ENCODE data around the gene HDAC1.
"Not testable (repeated sequence)": the region's sequence is repeated elsewhere in the genome, so short reads cannot be mapped to it uniquely, and the experiment has no call there.

The HDAC1 gene

DNA sequence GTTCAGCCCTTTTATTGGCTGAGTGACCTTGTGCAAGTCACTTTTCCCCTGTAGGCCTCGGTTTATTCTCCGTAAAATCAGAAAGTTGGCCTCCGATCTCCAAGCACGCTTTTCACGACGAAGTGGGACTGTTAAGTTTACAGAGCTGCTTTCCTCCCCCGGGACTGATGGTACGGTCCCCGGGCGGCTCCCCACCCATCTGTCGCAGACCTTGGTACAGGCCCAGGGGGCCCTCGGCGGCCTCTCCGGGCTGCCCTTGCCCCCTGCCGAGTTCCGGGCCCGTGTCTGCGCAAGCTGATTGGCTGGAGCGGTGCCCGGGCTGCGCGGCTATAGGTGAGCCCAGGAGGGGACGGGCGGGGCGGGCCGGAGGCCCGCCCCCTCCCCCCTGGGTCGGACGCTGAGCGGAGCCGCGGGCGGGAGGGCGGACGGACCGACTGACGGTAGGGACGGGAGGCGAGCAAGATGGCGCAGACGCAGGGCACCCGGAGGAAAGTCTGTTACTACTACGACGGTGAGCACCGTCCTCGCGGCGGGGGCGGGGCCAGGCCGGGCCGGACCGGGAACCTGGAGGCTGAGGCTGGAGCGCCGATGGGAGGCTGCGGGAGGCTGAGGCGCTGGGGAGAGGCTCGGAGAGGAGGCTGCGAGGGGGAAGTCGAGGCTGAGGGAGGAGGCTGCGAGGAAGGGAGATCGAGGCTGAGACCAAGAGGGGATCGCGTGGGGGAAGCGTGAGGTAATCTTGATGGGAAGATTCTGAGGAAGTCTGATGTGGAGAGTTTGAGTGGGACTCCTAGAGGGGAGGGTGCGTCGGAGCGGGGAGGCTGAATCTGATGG, at the start of gene HDAC1:
HDAC1 (plus strand) TSS at position 376 of the 831 bp plus-strand sequence; CDS start at position 463, 87 bp downstream.
- DNase-seq (ENCODE audit: low spot score), result peak; percentile 96

GRCh38 chr1:32242341-32242851, 49.5 kb upstream of the HDAC1 start:
- no peak for DNase-seq (ENCODE audit: low spot score)

DNA sequence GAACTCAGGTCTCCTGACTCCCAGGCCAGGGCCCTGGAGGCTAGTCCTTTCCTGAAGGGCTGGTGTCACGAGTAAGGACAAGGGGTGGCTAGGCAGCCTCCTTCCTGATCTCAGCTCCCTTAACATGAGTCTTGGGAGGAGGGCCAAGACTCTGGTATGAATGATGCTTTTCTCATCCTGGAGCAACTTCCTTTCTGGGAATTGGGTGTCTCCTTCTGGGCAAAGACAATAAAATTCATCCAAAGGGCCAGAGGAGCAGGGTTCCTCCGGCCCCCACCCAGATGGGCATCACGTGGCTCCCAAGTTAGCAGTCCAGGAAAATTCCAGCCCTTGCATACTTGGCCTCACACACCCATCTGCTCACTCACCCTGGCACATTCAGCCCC, 45.0 kb upstream of the HDAC1 start, which contains the start of gene FAM167B:
FAM167B (plus strand) TSS at position 335 of the 386 bp plus-strand sequence. CDS start 200 bp downstream, outside the sequence.
- no peak for DNase-seq (ENCODE audit: low spot score)

- no peak for DNase-seq (ENCODE audit: low spot score)
Measured at GRCh38 chr1:32247452-32247851, 44.4 kb upstream of the HDAC1 start.

DNA sequence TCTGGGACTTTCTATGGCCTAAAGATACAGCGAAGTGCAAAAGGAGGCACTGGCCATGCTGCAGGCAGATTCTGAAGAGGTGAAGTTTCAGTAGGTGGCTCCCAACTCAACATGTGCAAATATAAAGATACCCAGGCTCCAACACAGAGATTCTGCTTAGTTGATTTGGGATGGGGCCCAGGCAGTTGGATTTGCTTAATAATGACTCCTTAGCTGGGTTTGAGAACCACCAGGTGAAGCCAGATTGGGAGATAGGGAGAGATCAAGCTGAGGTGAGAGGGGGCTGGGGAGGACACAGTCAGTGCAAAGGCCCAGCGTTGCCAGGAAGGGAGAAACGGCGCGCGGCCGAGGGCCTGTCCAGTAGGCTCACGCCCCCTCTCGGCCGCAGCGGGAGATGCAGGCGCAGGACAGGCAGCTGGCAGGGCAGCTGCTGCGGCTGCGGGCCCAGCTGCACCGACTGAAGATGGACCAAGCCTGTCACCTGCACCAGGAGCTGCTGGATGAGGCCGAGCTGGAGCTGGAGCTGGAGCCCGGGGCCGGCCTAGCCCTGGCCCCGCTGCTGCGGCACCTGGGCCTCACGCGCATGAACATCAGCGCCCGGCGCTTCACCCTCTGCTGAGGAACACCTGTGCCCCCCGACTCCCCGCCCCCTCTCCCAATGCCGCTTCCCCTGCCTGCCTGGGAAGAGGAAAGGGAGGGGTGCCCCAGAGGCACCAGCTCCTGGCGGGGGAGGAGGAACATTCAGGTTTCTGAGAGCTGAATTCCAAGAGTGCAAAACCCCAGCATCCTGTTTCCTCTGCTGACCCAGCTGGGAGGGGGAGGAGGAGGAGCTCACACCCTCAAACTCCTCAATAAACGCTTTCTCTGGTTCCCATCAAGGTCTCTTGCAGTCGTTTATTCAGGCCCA, 43.6 kb upstream of the HDAC1 start:
- DNase-seq (ENCODE audit: low spot score), result peak; percentile 85

DNA sequence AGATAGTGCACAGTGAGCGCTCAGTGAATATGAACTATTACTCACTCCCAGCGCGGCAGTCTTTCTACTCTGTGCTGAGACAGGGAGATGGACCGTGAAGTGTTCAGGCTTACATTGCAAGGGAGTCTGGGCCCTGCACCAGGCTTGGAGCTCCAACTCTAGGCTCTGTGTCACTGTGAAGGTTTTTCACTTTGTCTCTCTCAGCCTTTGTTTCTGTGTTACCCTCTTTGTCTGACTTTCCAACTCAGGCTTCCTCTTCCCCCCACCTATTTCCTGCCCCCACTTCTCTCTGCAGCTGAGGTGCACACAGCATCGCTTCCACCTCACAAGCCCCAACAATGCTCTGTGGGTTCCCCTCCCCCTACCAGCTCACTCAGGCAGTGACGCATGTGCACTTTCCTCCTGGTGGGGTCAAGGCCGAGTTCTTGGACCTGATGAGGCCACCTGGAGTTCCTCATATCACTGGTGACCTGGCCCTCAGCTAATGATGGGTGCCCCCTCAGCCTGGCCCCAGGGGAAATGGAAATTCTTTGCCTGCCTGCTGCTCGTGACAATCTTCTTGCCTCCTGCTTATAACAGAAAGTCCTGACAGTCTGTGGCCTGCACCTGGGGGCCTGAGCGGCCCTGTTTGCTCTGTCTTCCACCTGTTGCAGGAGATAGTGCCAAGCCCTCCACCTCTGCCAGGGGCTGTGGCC, 41.9 kb upstream of the HDAC1 start:
- DNase-seq (ENCODE audit: low spot score), result no peak

DNA sequence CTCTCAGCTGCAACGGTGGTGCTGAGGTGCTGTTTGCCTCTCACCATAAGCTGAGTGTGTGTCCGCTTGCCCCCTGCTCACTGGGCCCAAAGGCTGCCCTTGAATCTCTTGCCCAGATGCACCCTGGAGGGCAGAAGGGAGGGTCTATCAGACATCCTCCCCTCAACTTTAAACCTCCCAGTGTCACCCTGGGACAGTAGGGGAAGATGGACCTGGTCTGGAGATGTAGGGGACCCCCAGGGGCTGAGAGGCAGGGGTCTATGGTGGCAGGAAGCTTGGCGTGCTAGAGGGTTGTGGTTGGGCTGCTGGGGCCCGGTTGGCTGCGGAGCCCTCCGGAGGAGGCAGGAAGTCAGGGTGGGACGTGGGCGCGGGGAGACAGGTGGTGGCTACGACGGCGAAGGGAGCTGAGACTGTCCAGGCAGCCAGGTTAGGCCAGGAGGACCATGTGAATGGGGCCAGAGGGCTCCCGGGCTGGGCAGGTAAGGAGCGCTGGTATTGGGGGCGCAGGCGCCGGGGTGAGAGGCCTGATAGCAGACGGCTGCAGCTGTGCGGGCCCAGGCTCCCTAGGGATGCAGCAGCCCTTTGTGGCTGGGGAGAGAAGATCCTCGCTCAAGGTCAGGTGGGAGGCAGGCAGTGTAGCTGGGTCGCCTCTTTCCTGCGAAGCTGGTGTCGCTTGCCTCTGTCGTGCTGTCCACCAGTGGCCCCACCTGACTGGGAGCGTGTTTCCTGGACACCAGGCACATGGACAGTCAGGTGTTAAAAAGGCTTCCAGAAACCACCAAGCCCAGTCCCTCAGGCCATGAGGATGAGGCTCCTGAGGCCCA, 40.8 kb upstream of the HDAC1 start, which contains the start of gene LCK:
LCK (plus strand) TSS at position 373 of the 824 bp plus-strand sequence. CDS start 23,065 bp downstream, outside the sequence.
- DNase-seq (ENCODE audit: low spot score), result no peak

DNA sequence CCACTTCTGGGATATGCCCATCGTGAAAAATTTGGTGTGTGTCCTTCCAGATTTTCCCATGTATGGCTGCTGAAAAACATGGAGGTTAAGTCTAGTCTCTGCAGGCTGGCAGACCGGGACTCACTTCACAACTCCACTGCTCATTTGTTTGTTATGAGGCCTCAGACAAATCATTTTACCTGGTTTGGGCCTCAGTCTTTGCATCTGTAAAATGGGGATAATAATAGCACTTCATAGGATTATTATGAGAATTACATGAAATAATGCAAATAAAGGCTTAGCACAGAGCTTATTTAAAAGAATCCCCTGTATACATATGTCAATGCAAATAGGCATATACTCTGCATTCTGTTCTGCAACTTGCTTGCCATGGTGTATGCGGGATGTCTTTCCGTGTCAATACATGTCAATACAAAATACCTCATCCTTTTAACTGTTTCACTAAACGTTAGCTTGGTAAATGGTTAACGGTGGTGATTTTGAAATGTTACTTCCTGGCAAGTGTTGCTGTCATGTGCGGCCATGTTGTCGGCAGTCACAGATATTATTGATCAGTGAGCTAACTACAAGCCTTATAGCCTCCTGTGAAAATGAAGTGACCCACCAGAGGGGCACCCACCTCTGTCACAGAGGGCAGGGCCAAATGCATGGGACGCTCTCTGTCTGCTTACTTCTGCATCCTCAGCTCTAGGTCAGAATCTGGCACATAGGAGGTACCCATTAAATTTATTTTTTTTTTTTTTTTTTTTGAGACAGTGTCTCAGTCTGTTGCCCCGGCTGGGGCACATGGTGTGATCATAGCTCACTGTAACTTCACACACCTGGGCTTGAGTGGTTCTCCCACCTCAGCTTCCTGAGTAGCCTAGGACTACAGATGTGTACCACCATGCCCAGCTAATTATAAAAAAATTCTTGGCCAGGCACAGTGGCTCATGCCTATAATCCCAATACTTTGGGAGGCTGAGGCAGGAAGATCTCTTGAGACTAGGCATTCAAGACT, 36.5 kb upstream of the HDAC1 start:
- no peak for DNase-seq (ENCODE audit: low spot score)

GRCh38 chr1:32256473-32257226, 35.2 kb upstream of the HDAC1 start:
- no peak for DNase-seq (ENCODE audit: low spot score)

- DNase-seq (ENCODE audit: low spot score), result no peak
Measured at GRCh38 chr1:32257227-32257508, 34.7 kb upstream of the HDAC1 start.

- not testable (repeated sequence) for DNase-seq (ENCODE audit: low spot score)
Measured at GRCh38 chr1:32263236-32263593, 28.7 kb upstream of the HDAC1 start.

GRCh38 chr1:32263744-32264143, 28.1 kb upstream of the HDAC1 start:
- DNase-seq (ENCODE audit: low spot score), result no peak

GRCh38 chr1:32265846-32266245, 26.0 kb upstream of the HDAC1 start:
- no peak for DNase-seq (ENCODE audit: low spot score)

- no peak for DNase-seq (ENCODE audit: low spot score)
Measured at GRCh38 chr1:32266921-32267591, 24.8 kb upstream of the HDAC1 start.

DNA sequence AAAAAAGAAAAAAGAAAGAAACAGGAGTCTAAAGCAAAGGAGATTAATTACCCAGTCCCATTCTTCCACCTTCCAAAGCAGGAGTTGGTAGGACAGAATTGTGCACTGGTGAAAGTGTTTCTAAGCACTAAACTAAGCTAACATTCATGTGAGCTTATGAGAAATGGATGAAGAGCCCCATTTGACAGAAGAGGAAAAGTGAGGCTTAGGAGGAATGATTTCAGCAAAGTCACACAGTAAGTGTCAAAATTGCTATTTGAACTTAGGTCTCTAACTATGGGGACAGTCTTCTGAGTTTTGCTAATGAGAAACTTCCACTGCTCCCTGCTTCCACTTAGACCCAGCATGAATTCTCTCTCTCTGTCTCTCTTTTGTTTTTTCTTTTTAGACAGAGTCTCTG, 22.1 kb upstream of the HDAC1 start:
- DNase-seq (ENCODE audit: low spot score), result no peak

DNA sequence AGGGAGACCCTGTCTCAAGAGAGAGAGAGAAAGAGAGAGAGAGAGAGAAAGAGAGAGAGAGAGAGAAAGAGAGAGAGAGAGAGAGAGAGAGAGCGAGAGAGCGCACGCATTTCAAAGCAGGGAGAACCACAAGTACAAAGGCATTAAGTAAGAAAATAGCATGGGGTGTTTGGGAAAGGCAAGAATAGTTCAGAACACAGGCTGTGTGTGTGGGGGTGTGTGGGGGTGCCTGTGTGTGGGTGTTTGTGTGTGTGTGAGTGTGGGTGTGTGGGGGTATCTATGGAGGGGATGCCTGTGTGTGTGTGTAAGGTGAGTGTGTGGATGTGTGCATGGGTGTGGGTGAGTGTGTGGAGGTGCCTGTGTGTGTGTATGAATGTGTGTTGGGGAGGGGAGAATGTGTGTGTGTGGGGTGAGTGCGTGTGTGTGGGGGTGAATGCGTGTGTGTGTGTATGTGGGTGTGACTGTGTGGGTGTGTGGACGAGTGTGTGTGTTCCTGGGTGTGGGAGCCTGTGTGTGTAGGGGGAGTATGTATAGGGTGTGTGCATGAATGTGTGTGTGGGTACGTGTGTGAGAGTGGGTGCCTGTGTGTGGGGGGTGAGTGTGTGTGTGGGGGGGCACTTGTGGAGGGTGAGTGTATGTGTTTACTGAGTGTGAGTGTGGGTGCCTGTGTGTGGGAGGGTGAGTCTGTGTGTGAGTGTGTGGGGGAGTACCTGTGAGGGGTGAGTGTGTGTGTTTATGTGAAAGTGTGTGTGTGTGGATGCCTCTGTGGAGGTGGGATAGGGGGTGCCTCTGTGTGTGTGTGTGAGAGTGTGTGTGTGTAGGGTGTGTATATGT, 19.1 kb upstream of the HDAC1 start:
- DNase-seq (ENCODE audit: low spot score), result no peak

- peak; percentile 52 for DNase-seq (ENCODE audit: low spot score)
Measured at GRCh38 chr1:32273391-32274208, 18.3 kb upstream of the HDAC1 start.
